Sigmoid colon (tissue), 4 donors: Measurements from ENCODE around the gene SMAP2.

Experiments used
- EP300 ChIP-seq, 4 donors: sonication (generic); formaldehyde crosslinking; IDR thresholded peaks; one replicate each; pipeline ENCODE4 v1.6.1; 2017; ENCODE audit warnings: antibody characterized with exemption in 4 of 4
- POLR2A ChIP-seq, 2 donors: fragments of 450-650 bp; IDR thresholded peaks; one replicate each; pipeline ENCODE4 v1.6.1; 2016; ENCODE audit warnings: antibody characterized with exemption in 2 of 2, mild to moderate bottlenecking in 2 of 2, moderate library complexity in 2 of 2
- POLR2AphosphoS5 ChIP-seq, 4 donors: sonication (generic); formaldehyde crosslinking; IDR thresholded peaks; one replicate each; pipeline ENCODE4 v1.6.1; 2017; ENCODE audit warnings: antibody characterized with exemption in 4 of 4
- TF ChIP-seq, protein P1 (sequence below), 4 experiments: fragments of 450-650 bp in 3 of 4; fragments of 200-600 bp in 1 of 4; IDR thresholded peaks; one replicate each; pipeline ENCODE4 v1.5.1; 2016 to 2019; ENCODE audit warnings: antibody characterized with exemption in 4 of 4, mild to moderate bottlenecking in 3 of 4, moderate library complexity in 2 of 4

DNA sequence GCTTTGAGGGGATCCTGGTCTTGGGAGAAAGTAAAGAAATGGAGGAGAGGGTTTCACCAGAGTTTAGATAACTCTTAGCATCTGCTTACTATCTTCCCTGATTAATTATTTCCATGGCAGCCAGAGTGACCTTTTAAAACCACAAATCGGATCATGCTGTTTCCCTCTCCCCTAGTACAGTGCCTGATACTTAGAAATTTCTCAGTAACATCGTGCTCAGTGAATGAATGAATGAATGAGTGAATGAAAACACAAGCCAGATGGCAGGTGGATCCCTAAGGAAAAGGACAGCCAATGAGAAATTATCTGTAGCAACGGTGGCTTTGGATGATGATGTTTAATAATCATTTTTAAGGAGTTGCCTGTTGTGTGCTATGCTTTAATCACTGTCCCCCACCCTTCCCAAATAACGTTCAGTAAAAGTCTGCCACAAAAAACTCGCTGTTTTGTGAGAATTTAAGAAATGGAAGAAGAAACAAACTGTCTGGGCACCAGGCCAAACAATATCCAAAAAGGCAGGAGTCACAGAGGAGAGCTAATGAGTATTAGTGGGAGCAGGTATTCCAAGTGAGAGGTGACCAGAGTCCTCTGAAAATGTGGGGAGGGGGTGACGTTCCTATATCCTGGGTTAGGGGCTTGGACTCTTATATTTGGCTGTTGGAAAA lies 737 bp upstream of the SMAP2 start:
- TF ChIP-seq, protein P1, sequence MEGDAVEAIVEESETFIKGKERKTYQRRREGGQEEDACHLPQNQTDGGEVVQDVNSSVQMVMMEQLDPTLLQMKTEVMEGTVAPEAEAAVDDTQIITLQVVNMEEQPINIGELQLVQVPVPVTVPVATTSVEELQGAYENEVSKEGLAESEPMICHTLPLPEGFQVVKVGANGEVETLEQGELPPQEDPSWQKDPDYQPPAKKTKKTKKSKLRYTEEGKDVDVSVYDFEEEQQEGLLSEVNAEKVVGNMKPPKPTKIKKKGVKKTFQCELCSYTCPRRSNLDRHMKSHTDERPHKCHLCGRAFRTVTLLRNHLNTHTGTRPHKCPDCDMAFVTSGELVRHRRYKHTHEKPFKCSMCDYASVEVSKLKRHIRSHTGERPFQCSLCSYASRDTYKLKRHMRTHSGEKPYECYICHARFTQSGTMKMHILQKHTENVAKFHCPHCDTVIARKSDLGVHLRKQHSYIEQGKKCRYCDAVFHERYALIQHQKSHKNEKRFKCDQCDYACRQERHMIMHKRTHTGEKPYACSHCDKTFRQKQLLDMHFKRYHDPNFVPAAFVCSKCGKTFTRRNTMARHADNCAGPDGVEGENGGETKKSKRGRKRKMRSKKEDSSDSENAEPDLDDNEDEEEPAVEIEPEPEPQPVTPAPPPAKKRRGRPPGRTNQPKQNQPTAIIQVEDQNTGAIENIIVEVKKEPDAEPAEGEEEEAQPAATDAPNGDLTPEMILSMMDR (IDR thresholded peaks at IDR 0.05): no peak
- TF ChIP-seq EP300 (IDR thresholded peaks at IDR 0.05) (no peak), POLR2A (IDR thresholded peaks at IDR 0.05) (no peak), POLR2AphosphoS5 (IDR thresholded peaks at IDR 0.05) (no peak)
